Keratinocyte (primary cell): ENCODE measurements around the gene DHX38. TPM values are rescaled to one million over a fixed set of nuclear protein-coding genes. Genes with fewer than 3 reads are reported as not detected.

ENCODE experiments used
- DNase-seq: peaks from one replicate; pipeline ENCODE4 v3.0.0-alpha.2; 2011; ENCODE audit warnings: low read depth, missing footprints, low spot score
- FAIRE-seq: peaks from 2 replicates; lab custom pipeline; 2011; peaks lifted over from hg19 to GRCh38; lab: Jason Lieb, UNC
- H2AFZ ChIP-seq: 2 replicates; pipeline ENCODE4 v1.6.0; 2012; ENCODE audit warnings: low read length, control low read depth, inconsistent platforms; ENCODE audit not compliant: control insufficient read depth
- H3K27ac ChIP-seq: 2 replicates; pipeline ENCODE4 v1.5.1; 2011; ENCODE audit warnings: low read length; ENCODE audit not compliant: control insufficient read depth, insufficient read depth
- H3K27me3 ChIP-seq: 3 replicates; pipeline ENCODE4 v1.6.0; 2011; ENCODE audit warnings: low read length; ENCODE audit not compliant: control insufficient read depth, insufficient read depth; ENCODE audit errors: extremely low read depth
- H3K36me3 ChIP-seq, 2 experiments: 2 replicates in 1 of 2; 3 replicates in 1 of 2; pipeline ENCODE4 v1.5.1; 2011; ENCODE audit warnings: low read length in 2 of 2, mild to moderate bottlenecking in 1 of 2; ENCODE audit not compliant: control insufficient read depth in 2 of 2, insufficient read depth in 2 of 2; ENCODE audit errors: extremely low read depth in 1 of 2
- H3K4me1 ChIP-seq: 3 replicates; pipeline ENCODE4 v1.5.1; 2011; ENCODE audit warnings: low read length; ENCODE audit not compliant: control insufficient read depth, insufficient read depth; ENCODE audit errors: extremely low read depth
- H3K4me2 ChIP-seq: 3 replicates; pipeline ENCODE4 v1.6.0; 2011; ENCODE audit warnings: low read depth, low read length; ENCODE audit not compliant: control insufficient read depth, insufficient read depth; ENCODE audit errors: extremely low read depth
- H3K4me3 ChIP-seq, 3 experiments: fragments of 200-600 bp in 1 of 3; sonication (generic) in 1 of 3; 2 replicates in 2 of 3; 3 replicates in 1 of 3; pipeline ENCODE4 v1.5.1; 2011 to 2016; ENCODE audit warnings: low read length in 3 of 3, mild to moderate bottlenecking in 3 of 3, control low read depth in 2 of 3, inconsistent platforms in 1 of 3, low read depth in 1 of 3, mixed read lengths in 1 of 3, mixed run types in 1 of 3, moderate library complexity in 1 of 3; ENCODE audit not compliant: control insufficient read depth in 2 of 3, insufficient read depth in 2 of 3; ENCODE audit errors: extremely low read depth in 1 of 3
- H3K79me2 ChIP-seq: 2 replicates; pipeline ENCODE4 v1.6.0; 2012; ENCODE audit warnings: low read length; ENCODE audit not compliant: control insufficient read depth, insufficient read depth
- H3K9ac ChIP-seq: 3 replicates; pipeline ENCODE4 v1.6.0; 2011; ENCODE audit warnings: low read length; ENCODE audit not compliant: control insufficient read depth, insufficient read depth; ENCODE audit errors: extremely low read depth
- H3K9me1 ChIP-seq: 3 replicates; pipeline ENCODE4 v1.6.0; 2011; ENCODE audit warnings: low read length; ENCODE audit not compliant: control insufficient read depth, insufficient read depth; ENCODE audit errors: extremely low read depth
- H3K9me3 ChIP-seq: 2 replicates; pipeline ENCODE4 v1.5.1; 2012; ENCODE audit warnings: low read depth, low read length; ENCODE audit not compliant: control insufficient read depth
- H4K20me1 ChIP-seq: 3 replicates; pipeline ENCODE4 v1.6.0; 2011; ENCODE audit warnings: low read length; ENCODE audit not compliant: control insufficient read depth, insufficient read depth; ENCODE audit errors: extremely low read depth
- EZH2 ChIP-seq: IDR thresholded peaks from one replicate; pipeline ENCODE4 v1.6.1; 2012; ENCODE audit warnings: inconsistent platforms, mild to moderate bottlenecking, low read length, moderate library complexity
- dilution Hi-C: fragments of 300-500 bp; cut with MboI; formaldehyde crosslinking; loops from one replicate; pipeline ENCODE4 v1.7.0; 2020; ENCODE audit warnings: low sequenced_read_pairs; ENCODE audit not compliant: extremely low pct_ligation_motif_present
- polyA plus RNA-seq, 5 experiments: library from polyadenylated mRNA; depleted of rRNA in 3 of 5; stranded (reverse) in 3 of 5; stranded (forward) in 1 of 5; unstranded in 1 of 5; fragments of >200 nt; gene quantifications; 1 replicate in 1 of 5; 2 replicates in 3 of 5; 3 replicates in 1 of 5; pipeline versions ENCODE4 v1.2.1 to v1.2.3, GENCODE V29; 2011 to 2012; ENCODE audit warnings: missing spikeins in 2 of 5, low read depth in 1 of 5, low replicate concordance in 1 of 5
- TF ChIP-seq, protein P1 (sequence below), 3 experiments: IDR thresholded peaks in 1 of 3; conservative IDR thresholded peaks in 1 of 3; optimal IDR thresholded peaks in 1 of 3; 2 replicates in 2 of 3; 3 replicates in 1 of 3; pipeline versions ENCODE3 to v1.5.1; 2011; ENCODE audit warnings: low read length in 3 of 3, mild to moderate bottlenecking in 3 of 3, moderate library complexity in 2 of 3, control low read depth in 1 of 3, inconsistent platforms in 1 of 3; ENCODE audit not compliant: insufficient read depth in 2 of 3; ENCODE audit errors: extremely low read depth in 1 of 3

The DHX38 gene
- polyA plus RNA-seq, 1 donor (not counting 4 experiments of a cell fraction or from before 2014, with no cell fraction given): 25.9 TPM

DNA sequence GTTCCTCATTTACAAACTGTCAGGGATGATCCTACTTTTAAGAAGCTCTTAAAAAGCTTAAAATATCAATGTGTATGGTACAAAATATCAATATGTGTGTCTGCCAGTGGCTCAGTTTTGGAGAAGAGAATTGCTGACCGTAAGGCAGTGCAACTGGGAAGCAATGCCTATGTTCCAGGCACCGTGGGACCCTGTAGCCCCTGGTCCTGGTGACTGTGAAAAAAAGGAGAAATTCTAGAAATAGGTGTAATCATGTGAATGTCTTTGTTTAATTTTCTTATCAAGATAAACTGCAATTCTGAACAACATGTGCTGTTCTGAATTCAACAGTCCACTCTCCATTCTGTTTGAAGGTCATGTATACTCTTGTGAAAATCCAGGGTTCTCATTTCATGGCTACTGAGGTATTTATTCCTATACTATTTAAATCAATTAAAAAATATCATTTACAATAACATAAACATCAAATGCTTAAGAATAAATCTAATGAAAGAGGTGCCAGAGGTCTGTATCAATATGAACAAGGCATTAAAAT, 48.8 kb upstream of the DHX38 start:
- Histone ChIP-seq H3K9me1 (no peaks in the 10 kb centered on the region), H3K9me3 (no peaks in the 10 kb centered on the region), H2AFZ (no peak overlapping the region), H3K27ac (no peak overlapping the region), H3K36me3 (no peaks in the 10 kb centered on the region), H3K9ac (no peak overlapping the region), H3K4me3 (no peak overlapping the region), H3K79me2 (no peaks in the 10 kb centered on the region), H3K4me2 (no peak overlapping the region), H4K20me1 (no peaks in the 10 kb centered on the region), H3K27me3 (no peaks in the 10 kb centered on the region), H3K4me1 (no peaks in the 10 kb centered on the region)
- dilution Hi-C loops: no loop called here
- no peak for TF ChIP-seq EZH2
- TF ChIP-seq, protein P1, sequence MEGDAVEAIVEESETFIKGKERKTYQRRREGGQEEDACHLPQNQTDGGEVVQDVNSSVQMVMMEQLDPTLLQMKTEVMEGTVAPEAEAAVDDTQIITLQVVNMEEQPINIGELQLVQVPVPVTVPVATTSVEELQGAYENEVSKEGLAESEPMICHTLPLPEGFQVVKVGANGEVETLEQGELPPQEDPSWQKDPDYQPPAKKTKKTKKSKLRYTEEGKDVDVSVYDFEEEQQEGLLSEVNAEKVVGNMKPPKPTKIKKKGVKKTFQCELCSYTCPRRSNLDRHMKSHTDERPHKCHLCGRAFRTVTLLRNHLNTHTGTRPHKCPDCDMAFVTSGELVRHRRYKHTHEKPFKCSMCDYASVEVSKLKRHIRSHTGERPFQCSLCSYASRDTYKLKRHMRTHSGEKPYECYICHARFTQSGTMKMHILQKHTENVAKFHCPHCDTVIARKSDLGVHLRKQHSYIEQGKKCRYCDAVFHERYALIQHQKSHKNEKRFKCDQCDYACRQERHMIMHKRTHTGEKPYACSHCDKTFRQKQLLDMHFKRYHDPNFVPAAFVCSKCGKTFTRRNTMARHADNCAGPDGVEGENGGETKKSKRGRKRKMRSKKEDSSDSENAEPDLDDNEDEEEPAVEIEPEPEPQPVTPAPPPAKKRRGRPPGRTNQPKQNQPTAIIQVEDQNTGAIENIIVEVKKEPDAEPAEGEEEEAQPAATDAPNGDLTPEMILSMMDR (optimal IDR thresholded peaks at IDR 0.05 in 1 of 3, IDR thresholded peaks at IDR 0.05 in 1 of 3, conservative IDR thresholded peaks at IDR 0.05 in 1 of 3; ENCODE audit: extremely low read depth in 1 of 3, insufficient read depth in 2 of 3, low read length in 3 of 3): no peak
- FAIRE-seq (no peak), DNase-seq (no peak)

DNA sequence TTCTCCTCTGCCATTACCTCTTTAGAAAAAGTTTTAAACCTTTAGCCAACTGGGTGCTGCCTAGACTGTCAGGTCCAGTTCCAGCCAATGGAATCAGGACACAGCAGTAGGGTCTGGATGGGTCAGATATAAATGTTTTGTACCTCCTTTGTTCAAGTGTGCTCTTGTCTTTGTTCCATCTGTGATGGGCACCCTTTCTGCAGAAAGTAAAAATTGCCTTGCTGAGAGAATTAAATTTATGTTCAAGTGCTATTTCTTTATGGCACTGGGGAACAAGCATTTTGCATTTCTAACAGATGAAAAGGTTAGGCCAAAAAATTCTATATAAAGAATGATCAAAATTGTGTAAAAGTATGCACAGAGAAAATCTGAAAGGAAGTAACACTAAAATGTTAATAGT, 44.5 kb upstream of the DHX38 start:
- Histone ChIP-seq H3K9me1 (no peaks in the 10 kb centered on the region), H2AFZ (no peak overlapping the region), H3K4me2 (no peak overlapping the region), H3K9ac (no peak overlapping the region), H3K27ac (no peak overlapping the region), H3K27me3 (no peaks in the 10 kb centered on the region), H3K36me3 (no peaks in the 10 kb centered on the region), H3K79me2 (no peaks in the 10 kb centered on the region), H3K4me1 (no peaks in the 10 kb centered on the region), H3K4me3 (no peak overlapping the region), H4K20me1 (no peaks in the 10 kb centered on the region), H3K9me3 (no peaks in the 10 kb centered on the region)
- DNase-seq (no peak), FAIRE-seq (no peak)
- TF ChIP-seq EZH2: no peak
- TF ChIP-seq, protein P1 (optimal IDR thresholded peaks at IDR 0.05 in 1 of 3, IDR thresholded peaks at IDR 0.05 in 1 of 3, conservative IDR thresholded peaks at IDR 0.05 in 1 of 3; ENCODE audit: extremely low read depth in 1 of 3, insufficient read depth in 2 of 3, low read length in 3 of 3): no peak
- dilution Hi-C loops: no loop called here
